Measurements from ENCODE around the gene HTR7. TPM values are rescaled to one million over a fixed set of nuclear protein-coding genes. Genes with fewer than 3 reads are reported as not detected.

HTR7 gene
- total RNA-seq, 2 donors from 2014 or later, result 0.70 to 7.3 TPM

- Mint-ChIP-seq H3K4me3 (no peak overlapping the region), H3K4me1 (no peaks in the 10 kb centered on the region), H3K27ac (no peak overlapping the region), H3K36me3 (ENCODE audit: low read depth) (no peaks in the 10 kb centered on the region), H3K27me3 (ENCODE audit: insufficient read depth) (peaks cover 2% of the 10 kb centered on the region), H3K9me3 (no peaks in the 10 kb centered on the region)
- 80% methylated on average over 1 of the region's 1 CpG; no CpG with 5 or more reads in 1 of the 2 experiments for WGBS, 2 experiments (ENCODE audit: insufficient coverage in 1 of 2, insufficient read length in 1 of 2)
- DNase-seq, result no peak
- Histone ChIP-seq H3K27ac (ENCODE audit: low read depth, low read length) (no peak overlapping the region), H3K9ac (ENCODE audit: extremely low read depth, low read length, poor library complexity, severe bottlenecking) (no peak overlapping the region), H3K27me3 (ENCODE audit: control insufficient read depth, insufficient read depth, low read length, poor library complexity, severe bottlenecking) (no peaks in the 10 kb centered on the region), H3K9me3 (ENCODE audit: control insufficient read depth, low read length) (no peaks in the 10 kb centered on the region), H3K4me3 (ENCODE audit: low read length) (no peak overlapping the region), H3K36me3 (ENCODE audit: control insufficient read depth, insufficient read depth, low read length) (no peaks in the 10 kb centered on the region), H3K4me1 (ENCODE audit: control insufficient read depth, insufficient read depth, low read length) (no peaks in the 10 kb centered on the region)
- no peak for TF ChIP-seq CTCF (conservative IDR thresholded peaks at IDR 0.05)
Observed at GRCh38 chr10:90777621-90778020, 80.2 kb downstream of the HTR7 start.

GRCh38 chr10:90775351-90776028, 82.3 kb downstream of the HTR7 start:
- H3K4me3 Mint-ChIP-seq, result no peak overlapping the region
- H3K4me1 Mint-ChIP-seq, result no peaks in the 10 kb centered on the region
- Histone ChIP-seq H3K4me3 (ENCODE audit: low read length) (no peak overlapping the region), H3K27me3 (ENCODE audit: control insufficient read depth, insufficient read depth, low read length, poor library complexity, severe bottlenecking) (no peaks in the 10 kb centered on the region), H3K9me3 (ENCODE audit: control insufficient read depth, low read length) (no peaks in the 10 kb centered on the region), H3K9ac (ENCODE audit: extremely low read depth, low read length, poor library complexity, severe bottlenecking) (no peak overlapping the region), H3K27ac (ENCODE audit: low read depth, low read length) (no peak overlapping the region), H3K4me1 (ENCODE audit: control insufficient read depth, insufficient read depth, low read length) (no peaks in the 10 kb centered on the region), H3K36me3 (ENCODE audit: control insufficient read depth, insufficient read depth, low read length) (no peaks in the 10 kb centered on the region)
- no peak for TF ChIP-seq CTCF (conservative IDR thresholded peaks at IDR 0.05)
- H3K27me3 Mint-ChIP-seq (ENCODE audit: insufficient read depth), result peaks cover 4% of the 10 kb centered on the region
- WGBS, 2 experiments (ENCODE audit: insufficient coverage in 1 of 2, insufficient read length in 1 of 2), result 75 to 84% methylated on average over 2 of the region's 2 CpGs
- H3K36me3 Mint-ChIP-seq (ENCODE audit: low read depth), result no peaks in the 10 kb centered on the region
- H3K27ac Mint-ChIP-seq, result no peak overlapping the region
- peak; percentile 65 for DNase-seq
- H3K9me3 Mint-ChIP-seq, result no peaks in the 10 kb centered on the region

GRCh38 chr10:90769946-90770841, 87.6 kb downstream of the HTR7 start:
- WGBS, 2 experiments (ENCODE audit: insufficient coverage in 1 of 2, insufficient read length in 1 of 2), result 87 to 94% methylated on average over 9 to 20 of the region's 20 CpGs
- no peaks in the 10 kb centered on the region for H3K9me3 Mint-ChIP-seq
- DNase-seq, result peak; percentile 51

More at GRCh38 chr10:90769946-90770841, 87.6 kb downstream of the HTR7 start:
- Histone ChIP-seq H3K27me3 (ENCODE audit: control insufficient read depth, insufficient read depth, low read length, poor library complexity, severe bottlenecking) (no peaks in the 10 kb centered on the region), H3K4me1 (ENCODE audit: control insufficient read depth, insufficient read depth, low read length) (no peaks in the 10 kb centered on the region), H3K9ac (ENCODE audit: extremely low read depth, low read length, poor library complexity, severe bottlenecking) (no peak overlapping the region), H3K36me3 (ENCODE audit: control insufficient read depth, insufficient read depth, low read length) (no peaks in the 10 kb centered on the region), H3K27ac (ENCODE audit: low read depth, low read length) (no peak overlapping the region), H3K4me3 (ENCODE audit: low read length) (no peak overlapping the region), H3K9me3 (ENCODE audit: control insufficient read depth, low read length) (no peaks in the 10 kb centered on the region)
- Mint-ChIP-seq H3K4me1 (no peaks in the 10 kb centered on the region), H3K4me3 (no peak overlapping the region), H3K27ac (no peak overlapping the region), H3K36me3 (ENCODE audit: low read depth) (no peaks in the 10 kb centered on the region), H3K27me3 (ENCODE audit: insufficient read depth) (peaks cover 4% of the 10 kb centered on the region)
- no peak for TF ChIP-seq CTCF (conservative IDR thresholded peaks at IDR 0.05)

All from endodermal cell (in vitro differentiated cells).